ENCODE results near the gene OR2L13. TPM values are rescaled to one million over a fixed set of nuclear protein-coding genes. Genes with fewer than 3 reads are reported as not detected.

The OR2L13 gene, protein sequence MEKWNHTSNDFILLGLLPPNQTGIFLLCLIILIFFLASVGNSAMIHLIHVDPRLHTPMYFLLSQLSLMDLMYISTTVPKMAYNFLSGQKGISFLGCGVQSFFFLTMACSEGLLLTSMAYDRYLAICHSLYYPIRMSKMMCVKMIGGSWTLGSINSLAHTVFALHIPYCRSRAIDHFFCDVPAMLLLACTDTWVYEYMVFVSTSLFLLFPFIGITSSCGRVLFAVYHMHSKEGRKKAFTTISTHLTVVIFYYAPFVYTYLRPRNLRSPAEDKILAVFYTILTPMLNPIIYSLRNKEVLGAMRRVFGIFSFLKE
- total RNA-seq (not detected), polyA plus RNA-seq (under 1 TPM in 1 of 3 donors, not detected in 2; 0.15 TPM)

DNA sequence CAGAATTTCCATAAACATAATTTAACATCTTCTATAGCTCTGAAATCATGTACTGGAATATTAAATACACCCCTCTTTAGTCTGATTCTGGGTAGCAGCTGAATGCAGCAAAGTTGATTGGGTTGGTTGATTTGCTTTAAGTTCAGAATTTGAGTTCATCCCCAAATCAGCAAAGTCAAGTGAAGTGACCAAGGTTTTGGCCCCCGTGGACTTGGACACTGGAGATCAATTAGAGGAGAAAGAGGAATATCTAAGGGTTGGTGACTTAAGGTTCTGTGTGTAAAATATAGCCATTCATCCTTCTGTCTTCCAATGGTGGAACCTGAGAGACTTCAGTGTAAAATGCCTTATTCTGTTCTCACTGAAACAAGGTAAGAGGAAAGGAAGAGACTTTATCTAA is at the start of gene OR2L13:
Gene OR2L13 (plus strand): TSS at position 301 of the 400 bp plus-strand sequence. CDS start 4,192 bp downstream, outside the sequence.
- H3K27ac ChIP-seq = no peak within 1 kb of the TSS
- no peaks in the 10 kb centered on the region for H3K36me3 ChIP-seq
- H3K4me3 ChIP-seq = no peak within 1 kb of the TSS
- H3K9me3 ChIP-seq = peaks cover 0 to 3% (median 0%) of the 10 kb centered on the region in 4 donors
- no peak for DNase-seq
- H3K4me1 ChIP-seq = no peaks in the 10 kb centered on the region
- TF ChIP-seq POLR2AphosphoS5 (IDR thresholded peaks at IDR 0.05) (no peak), EP300 (IDR thresholded peaks at IDR 0.05) (no peak), POLR2A (IDR thresholded peaks at IDR 0.05) (no peak)
- TF ChIP-seq, protein P1, sequence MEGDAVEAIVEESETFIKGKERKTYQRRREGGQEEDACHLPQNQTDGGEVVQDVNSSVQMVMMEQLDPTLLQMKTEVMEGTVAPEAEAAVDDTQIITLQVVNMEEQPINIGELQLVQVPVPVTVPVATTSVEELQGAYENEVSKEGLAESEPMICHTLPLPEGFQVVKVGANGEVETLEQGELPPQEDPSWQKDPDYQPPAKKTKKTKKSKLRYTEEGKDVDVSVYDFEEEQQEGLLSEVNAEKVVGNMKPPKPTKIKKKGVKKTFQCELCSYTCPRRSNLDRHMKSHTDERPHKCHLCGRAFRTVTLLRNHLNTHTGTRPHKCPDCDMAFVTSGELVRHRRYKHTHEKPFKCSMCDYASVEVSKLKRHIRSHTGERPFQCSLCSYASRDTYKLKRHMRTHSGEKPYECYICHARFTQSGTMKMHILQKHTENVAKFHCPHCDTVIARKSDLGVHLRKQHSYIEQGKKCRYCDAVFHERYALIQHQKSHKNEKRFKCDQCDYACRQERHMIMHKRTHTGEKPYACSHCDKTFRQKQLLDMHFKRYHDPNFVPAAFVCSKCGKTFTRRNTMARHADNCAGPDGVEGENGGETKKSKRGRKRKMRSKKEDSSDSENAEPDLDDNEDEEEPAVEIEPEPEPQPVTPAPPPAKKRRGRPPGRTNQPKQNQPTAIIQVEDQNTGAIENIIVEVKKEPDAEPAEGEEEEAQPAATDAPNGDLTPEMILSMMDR (IDR thresholded peaks at IDR 0.05) = no peak
- intact Hi-C loops (cut with DNase I) = no loop called here
- no peaks in the 10 kb centered on the region for H3K27me3 ChIP-seq
- 22 to 69% methylated on average over 1 of the region's 1 CpG for WGBS, 2 donors

DNA sequence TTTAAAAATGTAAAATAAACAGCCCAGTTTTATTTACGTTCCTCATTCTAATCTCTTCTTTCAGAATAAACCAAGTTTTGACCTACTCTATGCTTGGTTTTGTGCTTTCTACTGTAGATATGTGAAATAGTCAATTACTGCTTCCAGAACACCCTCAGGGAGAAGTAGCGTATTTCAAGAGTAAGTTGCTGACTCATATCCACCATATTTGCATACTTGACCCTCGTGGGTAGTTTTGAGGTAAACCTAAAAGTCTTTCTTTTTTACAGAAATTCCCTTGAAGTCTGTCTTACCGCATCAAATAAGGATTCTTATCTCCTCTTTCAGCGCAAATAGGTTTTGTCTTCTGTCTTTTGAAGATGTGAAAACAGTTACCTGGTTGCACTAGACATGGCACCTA is 49.8 kb upstream of the OR2L13 start:
- no peak overlapping the region for H3K27ac ChIP-seq
- DNase-seq = no peak
- TF ChIP-seq, protein P1 (IDR thresholded peaks at IDR 0.05) = no peak
- TF ChIP-seq POLR2A (IDR thresholded peaks at IDR 0.05) (no peak), EP300 (IDR thresholded peaks at IDR 0.05) (no peak), POLR2AphosphoS5 (IDR thresholded peaks at IDR 0.05) (no peak)
- no peak overlapping the region for H3K4me3 ChIP-seq
- H3K27me3 ChIP-seq = no peaks in the 10 kb centered on the region
- WGBS, 2 donors = 65% methylated on average over 5 of the region's 5 CpGs
- no peaks in the 10 kb centered on the region for H3K4me1 ChIP-seq
- H3K9me3 ChIP-seq = peaks cover 0 to 3% (median 0%) of the 10 kb centered on the region in 4 donors
- intact Hi-C loops (cut with DNase I) = no loop called here
- no peaks in the 10 kb centered on the region for H3K36me3 ChIP-seq

DNA sequence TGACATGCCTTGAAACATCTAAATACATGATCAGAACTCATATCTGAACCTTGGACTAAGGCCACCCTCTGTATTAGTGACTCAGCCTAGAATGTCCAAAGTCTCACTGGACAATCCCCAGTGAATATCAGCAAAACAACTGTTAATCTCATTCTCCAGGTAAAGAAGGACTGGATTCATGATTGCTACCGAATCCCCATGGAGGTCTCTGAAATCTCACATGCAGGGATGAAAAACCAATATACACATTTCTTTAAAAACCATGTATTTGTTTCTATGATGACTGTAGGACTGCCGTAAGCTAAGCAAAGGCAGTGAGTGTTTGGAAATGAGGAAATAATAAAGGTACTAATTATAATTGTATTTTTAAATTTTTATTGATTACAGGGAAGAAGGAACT is 48.4 kb upstream of the OR2L13 start, which contains the start of gene OR2L3:
Gene OR2L3 (plus strand): TSS at position 301 of the 400 bp plus-strand sequence. CDS start 13,846 bp downstream, outside the sequence.
- Histone ChIP-seq H3K9me3 (peaks cover 0 to 3% (median 0%) of the 10 kb centered on the region in 4 donors), H3K36me3 (no peaks in the 10 kb centered on the region), H3K27me3 (no peaks in the 10 kb centered on the region), H3K27ac (no peak within 1 kb of the TSS), H3K4me3 (no peak within 1 kb of the TSS), H3K4me1 (no peaks in the 10 kb centered on the region)
- TF ChIP-seq, protein P1 (IDR thresholded peaks at IDR 0.05) = no peak
- TF ChIP-seq POLR2AphosphoS5 (IDR thresholded peaks at IDR 0.05) = no peak
- TF ChIP-seq EP300 (IDR thresholded peaks at IDR 0.05) = no peak
- TF ChIP-seq POLR2A (IDR thresholded peaks at IDR 0.05) = no peak
- 73 to 80% methylated on average over 2 of the region's 2 CpGs for WGBS, 2 donors
- intact Hi-C loops (cut with DNase I) = no loop called here
- no peak for DNase-seq

DNA sequence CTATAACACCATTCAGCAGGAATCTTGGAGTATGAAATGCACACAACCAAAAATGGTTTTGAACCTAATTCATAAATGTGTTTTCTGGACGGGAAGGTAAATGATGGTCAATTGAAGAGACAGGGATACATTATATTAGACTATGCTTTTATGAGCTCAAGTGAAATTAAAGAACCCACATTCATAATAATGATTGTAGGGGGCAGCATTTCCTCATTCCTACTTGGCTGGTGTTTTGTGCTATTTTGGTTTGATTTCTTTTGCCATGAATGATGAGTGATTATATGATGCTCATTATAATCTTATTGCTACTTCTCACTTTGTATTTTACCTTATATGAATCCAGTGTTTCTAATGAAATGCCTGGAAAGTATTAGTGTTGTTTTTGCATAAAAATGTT is 48.0 kb upstream of the OR2L13 start:
- 61 to 67% methylated on average over 1 of the region's 1 CpG for WGBS, 2 donors
- DNase-seq = no peak
- Histone ChIP-seq H3K4me1 (no peaks in the 10 kb centered on the region), H3K36me3 (no peaks in the 10 kb centered on the region), H3K9me3 (peaks cover 0 to 3% (median 0%) of the 10 kb centered on the region in 4 donors), H3K4me3 (no peak overlapping the region), H3K27ac (no peak overlapping the region), H3K27me3 (no peaks in the 10 kb centered on the region)
- TF ChIP-seq POLR2A (IDR thresholded peaks at IDR 0.05) (no peak), POLR2AphosphoS5 (IDR thresholded peaks at IDR 0.05) (no peak), EP300 (IDR thresholded peaks at IDR 0.05) (no peak)
- TF ChIP-seq, protein P1 (IDR thresholded peaks at IDR 0.05) = no peak
- intact Hi-C loops (cut with DNase I) = no loop called here

Measured in sigmoid colon (tissue), 7 donors.